Gastroesophageal sphincter (tissue), 4 donors: Measurements from ENCODE around the gene CNTNAP1. TPM values are rescaled to one million over a fixed set of nuclear protein-coding genes. Genes with fewer than 3 reads are reported as not detected.

ENCODE experiments used
- ATAC-seq: fragments of 150-250 bp; one replicate; pipeline ENCODE4 v1.9.1; 2016; ENCODE audit warnings: mild to moderate bottlenecking, moderate library complexity
- H3K27ac ChIP-seq, 4 donors: fragments of 200-600 bp; sonication (generic) in 3 of 4; 1 replicate in 3 of 4; 2 replicates in 1 of 4; pipeline ENCODE4 v1.5.1; 2016 to 2019
- H3K27me3 ChIP-seq: fragments of 200-600 bp; sonication (generic); one replicate; pipeline ENCODE4 v1.5.1; 2019
- H3K36me3 ChIP-seq, 2 donors: fragments of 200-600 bp; sonication (generic); one replicate each; pipeline ENCODE4 v1.5.1; 2019; ENCODE audit warnings: control low read depth in 1 of 2
- H3K4me1 ChIP-seq, 3 donors: fragments of 200-600 bp; sonication (generic); 1 replicate in 2 of 3; 2 replicates in 1 of 3; pipeline ENCODE4 v1.5.1; 2016 to 2019; ENCODE audit warnings: control low read depth in 2 of 3
- H3K4me3 ChIP-seq, 2 donors: fragments of 200-600 bp; sonication (generic); one replicate each; pipeline ENCODE4 v1.5.1; 2019; ENCODE audit warnings: mild to moderate bottlenecking in 1 of 2, moderate library complexity in 1 of 2
- H3K9me3 ChIP-seq, 3 donors: fragments of 200-600 bp; sonication (generic); one replicate each; pipeline ENCODE4 v1.5.1; 2017 to 2019; ENCODE audit warnings: control low read depth in 2 of 3
- EP300 ChIP-seq: sonication (generic); formaldehyde crosslinking; IDR thresholded peaks from one replicate; pipeline ENCODE4 v1.6.1; 2017; ENCODE audit warnings: antibody characterized with exemption, mild to moderate bottlenecking
- POLR2A ChIP-seq, 2 donors: fragments of 450-650 bp; IDR thresholded peaks; one replicate each; pipeline ENCODE4 v1.6.1; 2017; ENCODE audit warnings: antibody characterized with exemption in 2 of 2, mild to moderate bottlenecking in 2 of 2, moderate library complexity in 1 of 2
- POLR2AphosphoS5 ChIP-seq: sonication (generic); formaldehyde crosslinking; IDR thresholded peaks from one replicate; pipeline ENCODE4 v1.6.1; 2017; ENCODE audit warnings: antibody characterized with exemption
- WGBS, 2 donors: methylation state at CpG; one replicate each; pipeline ENCODE4 v1.1.5; 2018; ENCODE audit warnings: low coverage in 1 of 2; 5-methylcytosine and 5-hydroxymethylcytosine counted together
- total RNA-seq, 4 donors: library from RNA; depleted of rRNA; stranded (reverse); fragments of >200 nt; gene quantifications; one replicate each; pipeline ENCODE4 v1.1.0, GENCODE V29; 2016
- TF ChIP-seq, protein P1 (sequence below), 4 experiments: fragments of 200-600 bp in 2 of 4; fragments of 450-650 bp in 2 of 4; sonication (generic) in 1 of 4; IDR thresholded peaks; one replicate each; pipeline ENCODE4 v1.5.1; 2017 to 2019; ENCODE audit warnings: antibody characterized with exemption in 4 of 4, mild to moderate bottlenecking in 2 of 4, moderate library complexity in 2 of 4

The CNTNAP1 gene
- total RNA-seq, 4 donors from 2014 or later: 1.7 to 14.5 (median 9.1) TPM

DNA sequence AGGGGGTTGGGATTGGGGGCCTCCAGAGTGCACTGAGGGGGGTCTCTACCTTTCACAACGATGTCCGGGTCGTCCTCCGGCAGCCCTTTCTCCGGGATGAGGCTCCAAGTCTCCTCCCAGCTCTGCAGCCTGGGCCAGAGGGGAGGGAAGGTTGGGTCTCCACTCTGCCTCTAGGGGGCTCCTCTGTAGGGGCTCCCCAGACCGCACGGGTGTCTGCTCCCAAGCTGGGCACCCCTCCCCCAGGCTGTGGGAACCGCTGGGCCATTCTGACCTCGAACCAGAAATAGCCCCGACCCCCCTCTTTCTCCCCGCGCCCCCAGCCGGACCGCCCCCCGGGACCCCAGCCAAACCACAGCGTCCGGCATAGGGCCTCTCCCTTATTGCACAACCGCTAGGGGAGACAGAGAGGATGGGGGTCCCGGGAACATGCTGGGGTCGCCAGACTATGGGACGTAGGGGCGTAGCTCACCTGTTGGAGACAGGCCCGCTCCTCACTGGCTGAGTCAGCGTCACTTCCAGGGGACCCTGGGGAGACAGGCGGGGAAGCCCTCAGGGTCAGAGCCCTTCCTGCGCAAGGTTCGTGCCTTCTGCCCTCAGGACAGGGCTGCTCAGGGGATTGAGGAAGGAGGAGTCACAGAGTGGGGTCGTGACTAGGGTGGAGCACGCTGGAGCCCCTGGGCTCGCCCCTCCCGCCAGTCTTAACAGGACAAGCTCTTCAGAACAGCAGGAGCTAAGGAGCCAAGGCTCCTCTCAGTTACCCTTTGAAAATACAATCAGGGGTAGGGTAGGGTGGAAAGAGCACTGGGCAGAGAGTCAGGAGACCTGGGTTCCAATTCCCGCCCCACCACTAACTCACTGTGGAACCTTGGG lies 8.2 kb upstream of the CNTNAP1 start:
- peak in 1 of 2 donors; percentile 1 for TF ChIP-seq POLR2A (IDR thresholded peaks at IDR 0.05)
- TF ChIP-seq, protein P1, sequence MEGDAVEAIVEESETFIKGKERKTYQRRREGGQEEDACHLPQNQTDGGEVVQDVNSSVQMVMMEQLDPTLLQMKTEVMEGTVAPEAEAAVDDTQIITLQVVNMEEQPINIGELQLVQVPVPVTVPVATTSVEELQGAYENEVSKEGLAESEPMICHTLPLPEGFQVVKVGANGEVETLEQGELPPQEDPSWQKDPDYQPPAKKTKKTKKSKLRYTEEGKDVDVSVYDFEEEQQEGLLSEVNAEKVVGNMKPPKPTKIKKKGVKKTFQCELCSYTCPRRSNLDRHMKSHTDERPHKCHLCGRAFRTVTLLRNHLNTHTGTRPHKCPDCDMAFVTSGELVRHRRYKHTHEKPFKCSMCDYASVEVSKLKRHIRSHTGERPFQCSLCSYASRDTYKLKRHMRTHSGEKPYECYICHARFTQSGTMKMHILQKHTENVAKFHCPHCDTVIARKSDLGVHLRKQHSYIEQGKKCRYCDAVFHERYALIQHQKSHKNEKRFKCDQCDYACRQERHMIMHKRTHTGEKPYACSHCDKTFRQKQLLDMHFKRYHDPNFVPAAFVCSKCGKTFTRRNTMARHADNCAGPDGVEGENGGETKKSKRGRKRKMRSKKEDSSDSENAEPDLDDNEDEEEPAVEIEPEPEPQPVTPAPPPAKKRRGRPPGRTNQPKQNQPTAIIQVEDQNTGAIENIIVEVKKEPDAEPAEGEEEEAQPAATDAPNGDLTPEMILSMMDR (IDR thresholded peaks at IDR 0.05): peak in 3 of 4 experiments; percentile 40 to 66 (median 44)
- TF ChIP-seq POLR2AphosphoS5: no peak
- no peak for TF ChIP-seq EP300
- peaks cover 0 to 47% of the 10 kb centered on the region in 2 donors for H3K36me3 ChIP-seq
- H3K27me3 ChIP-seq: no peaks in the 10 kb centered on the region
- H3K4me3 ChIP-seq: peak overlapping the region; percentile 77 to 81
- 40 to 50% methylated on average over 1 of the region's 32 CpGs for WGBS, 2 donors
- H3K4me1 ChIP-seq: peaks cover 2 to 83% (median 28%) of the 10 kb centered on the region in 3 donors
- H3K27ac ChIP-seq: peak overlapping the region in 3 of 4 donors; percentile 94 to 99 (median 98)
- ATAC-seq: no peak
- no peaks in the 10 kb centered on the region for H3K9me3 ChIP-seq

DNA sequence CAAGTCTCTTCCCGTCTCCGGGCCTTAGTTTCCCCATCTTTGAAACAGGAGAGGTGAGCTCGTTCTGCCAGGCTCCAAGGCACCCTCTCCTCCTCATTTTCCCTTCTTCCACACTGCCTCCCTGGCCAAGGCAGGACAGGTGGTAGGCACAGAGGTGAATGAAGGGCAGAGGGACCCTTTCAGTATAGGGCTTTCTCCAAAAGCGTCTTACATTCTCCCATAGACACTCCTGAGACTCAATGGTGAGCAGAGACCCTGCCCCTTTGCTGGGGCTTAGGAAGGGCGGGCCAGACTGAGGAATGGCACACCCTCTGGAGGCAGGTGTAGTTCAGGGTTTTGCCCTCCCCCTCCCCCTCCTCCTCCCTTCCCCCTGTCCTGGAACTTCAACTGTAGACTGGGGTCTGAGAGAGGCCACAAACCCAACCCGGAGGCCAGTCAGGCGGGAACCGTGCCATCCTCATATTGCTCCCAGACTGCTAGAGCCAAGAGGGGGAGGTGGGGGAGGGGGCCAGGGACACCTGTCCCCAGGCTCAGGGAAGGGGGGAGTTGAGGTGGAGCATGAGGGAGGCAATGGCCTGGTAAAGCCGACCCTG lies 7.5 kb upstream of the CNTNAP1 start:
- Histone ChIP-seq H3K27me3 (no peaks in the 10 kb centered on the region), H3K9me3 (no peaks in the 10 kb centered on the region), H3K36me3 (peaks cover 0 to 39% of the 10 kb centered on the region in 2 donors), H3K4me3 (peak overlapping the region; percentile 77 to 81), H3K4me1 (peaks cover 3 to 83% (median 34%) of the 10 kb centered on the region in 3 donors), H3K27ac (peak overlapping the region; percentile 79 to 99 (median 96))
- WGBS, 2 donors: 31% methylated on average over 4 of the region's 9 CpGs; no CpG with 5 or more reads in 1 of the 2 donors
- ATAC-seq: no peak
- TF ChIP-seq, protein P1 (IDR thresholded peaks at IDR 0.05): no peak
- TF ChIP-seq POLR2AphosphoS5: no peak
- peak in 1 of 2 donors; percentile 2 for TF ChIP-seq POLR2A (IDR thresholded peaks at IDR 0.05)
- no peak for TF ChIP-seq EP300

- no peak for ATAC-seq
- Histone ChIP-seq H3K36me3 (peaks cover 0 to 33% of the 10 kb centered on the region in 2 donors), H3K4me1 (peaks cover 3 to 84% (median 40%) of the 10 kb centered on the region in 3 donors), H3K4me3 (peak overlapping the region; percentile 77 to 81), H3K27me3 (no peaks in the 10 kb centered on the region), H3K9me3 (no peaks in the 10 kb centered on the region), H3K27ac (peak overlapping the region; percentile 79 to 99 (median 96))
- WGBS, 2 donors: 0 to 20% methylated on average over 1 of the region's 27 CpGs
- no peak for TF ChIP-seq POLR2A (IDR thresholded peaks at IDR 0.05)
- TF ChIP-seq POLR2AphosphoS5: no peak
- TF ChIP-seq, protein P1 (IDR thresholded peaks at IDR 0.05): no peak
- TF ChIP-seq EP300: no peak
These were observed 6.9 kb upstream of the CNTNAP1 start for GRCh38 chr17:42675348-42675964.

GRCh38 chr17:42675965-42676423 lies 6.3 kb upstream of the CNTNAP1 start:
- peak; percentile 10 for ATAC-seq
- peaks cover 3 to 84% (median 42%) of the 10 kb centered on the region in 3 donors for H3K4me1 ChIP-seq
- H3K36me3 ChIP-seq: peaks cover 0 to 28% of the 10 kb centered on the region in 2 donors
- H3K27me3 ChIP-seq: no peaks in the 10 kb centered on the region
- 0% methylated on average over 1 of the region's 43 CpGs; no CpG with 5 or more reads in 1 of the 2 donors for WGBS, 2 donors
- no peaks in the 10 kb centered on the region for H3K9me3 ChIP-seq
- TF ChIP-seq EP300 (no peak), POLR2AphosphoS5 (peak; percentile 65), POLR2A (IDR thresholded peaks at IDR 0.05) (peak; percentile 31 to 49)
- TF ChIP-seq, protein P1 (IDR thresholded peaks at IDR 0.05): peak in 1 of 4 experiments; percentile 38
- H3K4me3 ChIP-seq: peak overlapping the region; percentile 77 to 81
- peak overlapping the region; percentile 79 to 99 (median 96) for H3K27ac ChIP-seq
